ENCODE data around the gene TRPV3. TPM values are rescaled to one million over a fixed set of nuclear protein-coding genes. Genes with fewer than 3 reads are reported as not detected.

The TRPV3 gene
- total and polyA plus RNA-seq, 2 of the 8 experiments (the other 6 are each of a cell fraction or from before 2014, with no cell fraction given), result 0.56 to 1.0 TPM

DNA sequence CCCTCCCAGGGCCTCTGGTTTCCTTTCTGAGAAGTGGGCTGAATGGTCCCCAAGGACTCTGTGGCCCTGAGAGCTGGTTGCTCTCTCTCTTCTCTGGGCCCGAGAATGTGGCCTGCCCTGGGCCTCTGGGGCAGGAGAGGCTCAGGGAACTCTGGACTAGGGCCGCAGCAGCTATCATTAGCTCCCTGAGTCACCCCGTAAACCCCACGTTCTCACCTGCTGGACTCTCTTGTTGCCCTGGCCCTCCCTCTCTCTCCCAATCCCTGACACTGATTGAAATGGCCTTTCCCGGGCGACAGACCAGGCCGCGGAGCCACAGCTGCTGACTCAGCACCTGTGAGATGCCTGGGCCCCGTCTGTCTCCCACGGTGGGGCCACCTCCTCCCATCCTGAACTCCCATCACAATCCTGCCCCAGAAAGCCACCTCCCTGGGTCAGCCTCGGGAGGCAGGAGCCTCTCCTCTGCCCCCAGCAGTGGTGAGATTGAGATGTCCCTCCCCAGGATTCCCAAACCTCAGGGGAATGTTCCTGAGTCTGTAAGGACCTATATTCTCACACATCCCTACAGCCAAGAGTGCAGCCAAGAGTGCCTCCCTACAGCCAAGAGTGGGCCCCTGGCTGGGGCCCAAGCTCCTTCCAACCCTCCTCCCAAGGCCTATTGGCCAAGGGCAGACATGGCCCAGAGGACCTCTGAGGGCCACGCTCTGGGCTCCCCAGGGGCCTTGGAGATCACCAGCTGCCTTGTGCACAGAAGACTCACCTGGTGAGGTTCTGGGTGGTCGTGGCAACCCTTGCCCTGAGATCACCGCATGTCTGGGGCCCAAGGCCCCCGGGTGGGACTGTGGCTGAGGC lies 470 bp downstream of the TRPV3 start:
- DNase-seq (ENCODE audit: low read depth in 1 of 2, low spot score in 2 of 2) (no peak), FAIRE-seq (no peak)
- no peak overlapping the region for H2AK5ac ChIP-seq (ENCODE audit: low read depth, low read length)

More for the DNA sequence above, 470 bp downstream of the TRPV3 start:
- Histone ChIP-seq H3K4me1 (replicated peaks in 1 of 4; ENCODE audit: control insufficient read depth in 3 of 4, insufficient read depth in 4 of 4, low read length in 3 of 4) (peaks cover 0 to 4% (median 0%) of the 10 kb centered on the region in 4 experiments; a peak in 1 of 7 replicates), H4K8ac (ENCODE audit: extremely low read depth, insufficient read depth, low read length) (peak overlapping the region; percentile 46), H3K27me3 (replicated peaks in 1 of 4; ENCODE audit: control insufficient read depth in 3 of 4, extremely low read depth in 1 of 4, insufficient read depth in 3 of 4, low read length in 3 of 4) (no peaks in the 10 kb centered on the region), H2BK12ac (ENCODE audit: low read depth, low read length) (no peak overlapping the region), H4K5ac (ENCODE audit: insufficient read length, low read depth, low read length) (no peak overlapping the region), H3K79me1 (ENCODE audit: low read depth, low read length) (no peaks in the 10 kb centered on the region), H2BK15ac (ENCODE audit: low read length) (no peak overlapping the region), H3K27ac (ENCODE audit: low read depth, low read length) (no peak overlapping the region), H3K23me2 (ENCODE audit: low read depth, low read length) (no peaks in the 10 kb centered on the region), H4K20me1 (replicated peaks in 1 of 2; ENCODE audit: control insufficient read depth in 1 of 2, insufficient read depth in 2 of 2, low read length in 2 of 2) (no peaks in the 10 kb centered on the region), H4K91ac (replicated peaks; ENCODE audit: insufficient read length, low read length) (no peak overlapping the region), H3K9ac (replicated peaks in 1 of 4; ENCODE audit: extremely low read depth in 1 of 4, low read depth in 3 of 4, low read length in 3 of 4) (no peak overlapping the region), H3K18ac (ENCODE audit: extremely low read depth, low read length) (no peak overlapping the region), H3K79me2 (ENCODE audit: control insufficient read depth in 1 of 2, insufficient read depth in 2 of 2, low read length in 2 of 2) (no peaks in the 10 kb centered on the region), H3K4ac (replicated peaks; ENCODE audit: insufficient read length, low read depth, low read length) (no peak overlapping the region), H3K56ac (replicated peaks; ENCODE audit: insufficient read length, low read depth, low read length) (no peak overlapping the region), H3K14ac (ENCODE audit: insufficient read length) (no peak overlapping the region), H3K4me2 (ENCODE audit: insufficient read depth in 1 of 2, low read depth in 2 of 2, low read length in 2 of 2) (no peak overlapping the region), H3K9me3 (ENCODE audit: insufficient read depth in 2 of 2, low read depth in 1 of 2, low read length in 1 of 2) (no peaks in the 10 kb centered on the region), H2BK20ac (ENCODE audit: low read length) (no peak overlapping the region), H3K4me3 (ENCODE audit: extremely low read depth in 1 of 4, insufficient read depth in 2 of 4, low read depth in 3 of 4, low read length in 4 of 4) (no peak overlapping the region), H3K36me3 (ENCODE audit: control insufficient read depth in 2 of 4, insufficient read depth in 4 of 4, low read length in 3 of 4) (no peaks in the 10 kb centered on the region), H2BK5ac (ENCODE audit: low read depth, low read length) (no peak overlapping the region), H2AFZ (ENCODE audit: low read length) (no peak overlapping the region), H3K23ac (ENCODE audit: insufficient read length) (no peak overlapping the region), H2BK120ac (replicated peaks; ENCODE audit: low read depth, low read length) (no peak overlapping the region)
- WGBS, 2 experiments (ENCODE audit: extremely low coverage in 1 of 2, insufficient coverage in 1 of 2, insufficient read length in 1 of 2, insufficient replicate concordance in 2 of 2, low coverage in 1 of 2, low lambda C conversion rate in 2 of 2, missing lambda C conversion rate in 1 of 2), result 89% methylated on average over 15 of the region's 15 CpGs; no CpG with 5 or more reads in 1 of the 2 experiments
- peak; percentile 72 for TF ChIP-seq MAFK (IDR thresholded peaks at IDR 0.05; ENCODE audit: low read depth, low read length)
- TF ChIP-seq TAF7 (optimal IDR thresholded peaks at IDR 0.05; ENCODE audit: borderline replicate concordance, low read depth, low read length), result no peak
- ChIA-PET POLR2A (ENCODE audit: partially characterized antibody) (no interaction called here), CTCF (ENCODE audit: partially characterized antibody) (interaction anchor here (0.6 to 2.2 kb wide), 4 partner anchors 9 to 45 kb away, joined by 3 to 13 read pairs (median 4); no protein-coding TSS in a partner anchor)

All from H1 (cell line).